K562 (cell line): ENCODE measurements around the gene USP31. TPM values are rescaled to one million over a fixed set of nuclear protein-coding genes. Genes with fewer than 3 reads are reported as not detected.

Source experiments
- ATAC-seq: fragments of 200-7000 bp; cut with Tn5 transposase; 3 replicates; pipeline ENCODE4 v1.9.1; 2020; ENCODE audit warnings: moderate library complexity
- BruUV-seq: library from RNA; stranded (reverse); fragments of 400-500 nt; replicated peaks from 2 replicates; lab custom pipeline; 2021; lab: Mats Ljungman, UMichigan
- CTCF ChIA-PET: fragments of 300-600 bp; formaldehyde crosslinking; extraction: SDS; loops from one replicate; lab custom pipeline; 2021; ENCODE audit warnings: low intra/inter-chr PET ratio; lab: Yijun Ruan, JAX
- POLR2A ChIA-PET: fragments of 300-600, 350-650 bp; sonication (Branson Sonifier 250); formaldehyde crosslinking; extraction: SDS; loops from one replicate; lab custom pipeline; 2021; ENCODE audit warnings: antibody characterized with exemption, inconsistent platforms; lab: Yijun Ruan, JAX
- DNase-seq, 4 experiments: peaks; one replicate each; pipeline versions ENCODE4 v3.0.0 to v3.0.0-alpha.2; 2011 to 2018; ENCODE audit warnings: low spot score in 3 of 4, mixed read lengths in 3 of 4; ENCODE audit errors: extremely low read depth in 1 of 4
- FAIRE-seq: peaks from 2 replicates; lab custom pipeline; 2011; peaks lifted over from hg19 to GRCh38; lab: Jason Lieb, UNC
- H2AFZ ChIP-seq: 2 replicates; pipeline ENCODE4 v1.6.0; 2011; ENCODE audit warnings: low read depth, low read length, control low read depth, inconsistent platforms
- H3K27ac ChIP-seq: fragments of 200-600 bp; 3 replicates; pipeline ENCODE4 v1.8.0; 2011; ENCODE audit warnings: low read depth, mild to moderate bottlenecking, control low read depth, inconsistent platforms, low read length, moderate library complexity, mixed read lengths; ENCODE audit errors: extremely low read depth
- H3K27me3 ChIP-seq, 2 experiments: fragments of 300-600 bp in 1 of 2; 2 replicates in 1 of 2; 3 replicates in 1 of 2; pipeline versions ENCODE4 v1.6.0 to v1.8.0; 2011; ENCODE audit warnings: inconsistent platforms in 2 of 2, low read length in 2 of 2, mild to moderate bottlenecking in 1 of 2, mixed read lengths in 1 of 2, moderate library complexity in 1 of 2; ENCODE audit not compliant: control insufficient read depth in 2 of 2, insufficient read depth in 2 of 2
- H3K36me3 ChIP-seq: fragments of 300-600 bp; 3 replicates; pipeline ENCODE4 v1.8.0; 2011; ENCODE audit warnings: mild to moderate bottlenecking, low read length, inconsistent platforms; ENCODE audit not compliant: control insufficient read depth, insufficient read depth
- H3K4me1 ChIP-seq, 2 experiments: fragments of 200-600 bp in 1 of 2; replicated peaks in 1 of 2; 2 replicates in 1 of 2; 3 replicates in 1 of 2; pipeline versions ENCODE4 v1.5.1 to v1.8.0; 2011; ENCODE audit warnings: inconsistent platforms in 2 of 2, low read length in 2 of 2, mild to moderate bottlenecking in 1 of 2, mixed read lengths in 1 of 2, moderate library complexity in 1 of 2; ENCODE audit not compliant: control insufficient read depth in 2 of 2, insufficient read depth in 2 of 2
- H3K4me2 ChIP-seq: 2 replicates; pipeline ENCODE4 v1.6.1; 2011; ENCODE audit warnings: low read length, control low read depth, inconsistent platforms, mixed read lengths; ENCODE audit not compliant: insufficient read depth
- H3K4me3 ChIP-seq: fragments of 200-600 bp; sonication (generic), shearing (Covaris generic); 2 replicates; pipeline ENCODE4 v1.5.1; 2016; ENCODE audit warnings: control low read depth, inconsistent platforms
- H3K79me2 ChIP-seq: fragments of 200-600 bp; 3 replicates; pipeline ENCODE4 v1.8.0; 2011; ENCODE audit warnings: low read length, inconsistent platforms; ENCODE audit not compliant: control insufficient read depth, insufficient read depth
- H3K9ac ChIP-seq, 2 experiments: 2 replicates each; pipeline versions ENCODE4 v1.6.0 to v1.6.1; 2011; ENCODE audit warnings: low read depth in 2 of 2, low read length in 2 of 2, control low read depth in 1 of 2, inconsistent platforms in 1 of 2, mild to moderate bottlenecking in 1 of 2, mixed read lengths in 1 of 2; ENCODE audit not compliant: insufficient read depth in 1 of 2
- H3K9me1 ChIP-seq: one replicate; pipeline ENCODE4 v1.6.0; 2011; ENCODE audit warnings: inconsistent platforms, mild to moderate bottlenecking, low read length, moderate library complexity; ENCODE audit not compliant: control insufficient read depth, insufficient read depth
- H3K9me3 ChIP-seq: replicated peaks from 2 replicates; pipeline ENCODE4 v1.5.1; 2011; ENCODE audit warnings: low read depth, low read length, inconsistent platforms; ENCODE audit not compliant: control insufficient read depth, insufficient read depth
- H4K20me1 ChIP-seq: replicated peaks from 2 replicates; pipeline ENCODE4 v1.6.1; 2011; ENCODE audit warnings: low read length, inconsistent platforms, mixed read lengths; ENCODE audit not compliant: control insufficient read depth, insufficient read depth
- ATF6 ChIP-seq: sonication (generic); formaldehyde crosslinking; IDR thresholded peaks from 2 replicates; pipeline ENCODE4 v1.4.0; 2020; ENCODE audit warnings: mild to moderate bottlenecking, missing genetic modification reagents
- ERF ChIP-seq: fragments of 450-650 bp; formaldehyde crosslinking; IDR thresholded peaks from 2 replicates; pipeline ENCODE4 v1.4.0; 2020; ENCODE audit warnings: mild to moderate bottlenecking, mixed read lengths
- FOS ChIP-seq: IDR thresholded peaks from 3 replicates; pipeline ENCODE4 v1.6.1; 2011; ENCODE audit not compliant: insufficient read length; ENCODE audit errors: extremely low read depth
- KDM5B ChIP-seq: fragments of 200-600 bp; sonication (generic); IDR thresholded peaks from 2 replicates; pipeline ENCODE4 v1.6.1; 2012; ENCODE audit warnings: low read depth, mild to moderate bottlenecking, moderate library complexity, low read length, control low read depth, inconsistent platforms; ENCODE audit not compliant: insufficient replicate concordance
- ZNF444 ChIP-seq: fragments of 250-450 bp; sonication (Bioruptor Pico); IDR thresholded peaks from 2 replicates; pipeline ENCODE4 v1.4.0; 2020; ENCODE audit warnings: mild to moderate bottlenecking, moderate library complexity
- WGBS: fragments of 100-300 bp; shearing (Covaris generic); methylation state at CpG from one replicate; pipeline ENCODE4 v1.1.6; 2016; ENCODE audit warnings: low coverage, mixed read lengths; ENCODE audit not compliant: insufficient coverage; ENCODE audit errors: missing lambda C conversion rate; 5-methylcytosine and 5-hydroxymethylcytosine counted together
- in situ Hi-C: fragments of 300-500 bp; cut with MboI; formaldehyde crosslinking; loops from 4 replicates; pipeline ENCODE4 v1.15.0; 2018; ENCODE audit warnings: inconsistent platforms, mixed read lengths
- intact Hi-C: fragments of 100-400 bp; cut with micrococcal nuclease; formaldehyde crosslinking; loops from 2 replicates; pipeline ENCODE4 v1.14.2; 2022
- polyA plus RNA-seq, 8 experiments: library from polyadenylated mRNA; depleted of rRNA in 4 of 8; stranded (reverse) in 5 of 8; unstranded in 3 of 8; fragments of >200 nt; fragmentation: Nextera tagmentation in 2 of 8; fragmentation: Illumina TruSeq in 1 of 8; extraction: Ambion mirVana in 2 of 8; extraction: Trizol in 1 of 8; gene quantifications; 2 replicates each; pipeline versions ENCODE4 v1.2.1 to v1.2.3, GENCODE V29; 2011 to 2014; ENCODE audit warnings: inconsistent platforms in 1 of 8, missing spikeins in 1 of 8
- total RNA-seq, 7 experiments: library from RNA; depleted of rRNA in 6 of 7; stranded (reverse); fragments of >200 nt in 6 of 7; fragmentation: Illumina TruSeq in 2 of 7; extraction: Trizol in 2 of 7; gene quantifications; 2 replicates each; pipeline versions ENCODE4 v1.2.1 to v1.2.3, GENCODE V29; 2011 to 2021; ENCODE audit warnings: low replicate concordance in 1 of 7
- TF ChIP-seq, protein P1 (sequence below): fragments of 450-650 bp; IDR thresholded peaks from 2 replicates; pipeline ENCODE4 v1.7.0; 2016; ENCODE audit warnings: borderline replicate concordance
- TF ChIP-seq, protein P2 (sequence below): fragments of 200-800 bp; sonication (Bioruptor generic); IDR thresholded peaks from 2 replicates; pipeline ENCODE4 v1.6.1; 2017; ENCODE audit warnings: missing genetic modification characterization, missing compliant biosample characterization

The USP31 gene
- total and polyA plus RNA-seq, 9 of the 15 experiments (the other 6 are each of a cell fraction or from before 2014, with no cell fraction given) = 0.56 to 4.9 (median 2.9) TPM

DNA sequence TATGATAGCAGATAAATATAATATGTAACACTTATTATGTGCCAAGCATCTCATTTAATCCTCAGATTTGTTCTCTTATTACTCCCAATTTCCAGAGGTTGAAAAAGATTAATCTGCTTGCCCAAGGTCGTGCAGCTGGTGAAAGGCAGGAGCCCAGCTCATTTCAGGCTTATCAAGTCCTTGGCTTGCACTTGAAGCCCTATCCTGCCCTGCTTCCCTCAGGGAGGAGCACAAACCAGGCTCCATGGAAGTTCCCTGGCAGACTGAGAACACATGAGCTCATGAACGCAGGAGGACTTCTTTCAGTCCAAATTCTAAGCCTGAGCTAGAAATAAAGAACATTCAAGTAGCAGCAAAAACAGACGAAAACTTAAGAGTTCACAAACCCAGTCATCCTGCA is 74.8 kb downstream of the USP31 start:
- Histone ChIP-seq H3K79me2 (no peaks in the 10 kb centered on the region), H3K4me3 (no peak overlapping the region), H3K9me1 (no peaks in the 10 kb centered on the region), H3K4me1 (no peaks in the 10 kb centered on the region), H3K36me3 (peaks cover 18% of the 10 kb centered on the region; the same call in 2 of the 3 replicates), H4K20me1 (no peaks in the 10 kb centered on the region), H2AFZ (no peak overlapping the region), H3K27me3 (no peaks in the 10 kb centered on the region), H3K4me2 (no peak overlapping the region), H3K9me3 (no peaks in the 10 kb centered on the region), H3K27ac (no peak overlapping the region), H3K9ac (no peak overlapping the region)
- ChIA-PET POLR2A (interaction anchor here (0.6 to 1.0 kb wide), 2 partner anchors 14 to 1121 kb away, joined by 3 read pairs; partner anchors contain the start of gene UQCRC2), CTCF (no interaction called here)
- in situ Hi-C loops = no loop called here
- ATAC-seq (no peak), FAIRE-seq (no peak), DNase-seq (no peak)
- intact Hi-C loops = no loop called here
- WGBS = 49% methylated on average over 3 of the region's 3 CpGs
- BruUV-seq = no TSS peak
- TF ChIP-seq FOS = no peak
- TF ChIP-seq, protein P1, sequence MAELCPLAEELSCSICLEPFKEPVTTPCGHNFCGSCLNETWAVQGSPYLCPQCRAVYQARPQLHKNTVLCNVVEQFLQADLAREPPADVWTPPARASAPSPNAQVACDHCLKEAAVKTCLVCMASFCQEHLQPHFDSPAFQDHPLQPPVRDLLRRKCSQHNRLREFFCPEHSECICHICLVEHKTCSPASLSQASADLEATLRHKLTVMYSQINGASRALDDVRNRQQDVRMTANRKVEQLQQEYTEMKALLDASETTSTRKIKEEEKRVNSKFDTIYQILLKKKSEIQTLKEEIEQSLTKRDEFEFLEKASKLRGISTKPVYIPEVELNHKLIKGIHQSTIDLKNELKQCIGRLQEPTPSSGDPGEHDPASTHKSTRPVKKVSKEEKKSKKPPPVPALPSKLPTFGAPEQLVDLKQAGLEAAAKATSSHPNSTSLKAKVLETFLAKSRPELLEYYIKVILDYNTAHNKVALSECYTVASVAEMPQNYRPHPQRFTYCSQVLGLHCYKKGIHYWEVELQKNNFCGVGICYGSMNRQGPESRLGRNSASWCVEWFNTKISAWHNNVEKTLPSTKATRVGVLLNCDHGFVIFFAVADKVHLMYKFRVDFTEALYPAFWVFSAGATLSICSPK = no peak
- no peak for TF ChIP-seq ATF6
- TF ChIP-seq ZNF444 (CRISPR knock-in tag) = no peak
- no peak for TF ChIP-seq KDM5B
- TF ChIP-seq, protein P2, sequence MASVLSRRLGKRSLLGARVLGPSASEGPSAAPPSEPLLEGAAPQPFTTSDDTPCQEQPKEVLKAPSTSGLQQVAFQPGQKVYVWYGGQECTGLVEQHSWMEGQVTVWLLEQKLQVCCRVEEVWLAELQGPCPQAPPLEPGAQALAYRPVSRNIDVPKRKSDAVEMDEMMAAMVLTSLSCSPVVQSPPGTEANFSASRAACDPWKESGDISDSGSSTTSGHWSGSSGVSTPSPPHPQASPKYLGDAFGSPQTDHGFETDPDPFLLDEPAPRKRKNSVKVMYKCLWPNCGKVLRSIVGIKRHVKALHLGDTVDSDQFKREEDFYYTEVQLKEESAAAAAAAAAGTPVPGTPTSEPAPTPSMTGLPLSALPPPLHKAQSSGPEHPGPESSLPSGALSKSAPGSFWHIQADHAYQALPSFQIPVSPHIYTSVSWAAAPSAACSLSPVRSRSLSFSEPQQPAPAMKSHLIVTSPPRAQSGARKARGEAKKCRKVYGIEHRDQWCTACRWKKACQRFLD (CRISPR knock-in tag) = no peak
- no peak for TF ChIP-seq ERF
